ENCODE data around the gene KLK11.

The KLK11 gene

DNA sequence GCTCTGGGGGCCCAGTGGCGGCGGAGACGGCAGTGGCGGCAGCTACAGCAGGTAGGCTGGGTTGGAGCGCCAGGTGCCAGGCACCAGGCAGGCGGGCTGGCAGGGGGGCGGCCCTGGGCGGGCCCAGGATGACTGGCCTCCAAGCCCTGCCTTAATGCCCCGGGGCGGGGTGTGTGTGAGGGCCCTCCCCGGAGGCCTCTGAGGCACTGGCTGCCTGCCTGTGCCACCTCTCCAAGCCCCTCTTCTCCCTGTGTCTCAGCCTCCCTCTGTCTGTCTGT is at the start of gene KLK11:
Gene KLK11 (minus strand): TSS at position 63 of the 278 bp plus-strand sequence. CDS start 985 bp downstream, outside the sequence.
- no peak for DNase-seq (ENCODE audit: low read depth)
- TF ChIP-seq CTCF (IDR thresholded peaks at IDR 0.05; ENCODE audit: insufficient read depth, low read depth, low read length, missing control alignments) = no peak
- peak within 1 kb of the TSS; percentile 34 for H3K4me3 ChIP-seq (ENCODE audit: low read length)

DNA sequence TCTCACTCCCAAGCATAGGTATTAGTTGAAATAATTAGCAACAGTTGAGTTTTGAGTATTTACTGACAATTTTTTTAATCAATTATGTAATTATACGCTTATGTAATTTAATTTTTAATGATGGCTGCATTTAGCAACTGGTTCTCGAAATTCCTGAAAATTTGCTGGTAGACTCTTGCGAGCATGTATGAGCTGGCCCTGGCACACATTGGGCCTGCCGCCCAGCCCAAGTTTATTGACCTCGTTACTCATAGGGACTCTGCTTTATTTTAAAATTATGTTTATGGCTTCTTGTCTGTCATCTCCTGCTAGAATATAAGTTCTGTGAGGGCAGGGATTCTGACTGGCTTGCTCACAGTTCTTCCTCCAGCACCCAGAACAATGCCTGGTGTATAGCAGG is 49.6 kb upstream of the KLK11 start:
- DNase-seq (ENCODE audit: low read depth) = peak; percentile 5
- no peak overlapping the region for H3K4me3 ChIP-seq (ENCODE audit: low read length)
- no peak for TF ChIP-seq CTCF (IDR thresholded peaks at IDR 0.05; ENCODE audit: insufficient read depth, low read depth, low read length, missing control alignments)

- no peak for DNase-seq (ENCODE audit: low read depth)
- no peak for TF ChIP-seq CTCF (IDR thresholded peaks at IDR 0.05; ENCODE audit: insufficient read depth, low read depth, low read length, missing control alignments)
- H3K4me3 ChIP-seq (ENCODE audit: low read length) = no peak overlapping the region
These were observed 44.6 kb upstream of the KLK11 start for GRCh38 chr19:51071095-51071405.

GRCh38 chr19:51070334-51071094 is 44.1 kb upstream of the KLK11 start:
- no peak for DNase-seq (ENCODE audit: low read depth)
- no peak overlapping the region for H3K4me3 ChIP-seq (ENCODE audit: low read length)
- no peak for TF ChIP-seq CTCF (IDR thresholded peaks at IDR 0.05; ENCODE audit: insufficient read depth, low read depth, low read length, missing control alignments)

GRCh38 chr19:51066393-51067186 is 40.2 kb upstream of the KLK11 start:
- TF ChIP-seq CTCF (IDR thresholded peaks at IDR 0.05; ENCODE audit: insufficient read depth, low read depth, low read length, missing control alignments) = no peak
- no peak for DNase-seq (ENCODE audit: low read depth)
- H3K4me3 ChIP-seq (ENCODE audit: low read length) = no peak overlapping the region

GRCh38 chr19:51065221-51065960 is 39.0 kb upstream of the KLK11 start:
- TF ChIP-seq CTCF (IDR thresholded peaks at IDR 0.05; ENCODE audit: insufficient read depth, low read depth, low read length, missing control alignments) = no peak
- H3K4me3 ChIP-seq (ENCODE audit: low read length) = no peak overlapping the region
- no peak for DNase-seq (ENCODE audit: low read depth)

Measured in epithelial cell of esophagus (primary cell).